ENCODE measurements around the gene UBQLNL. TPM values are rescaled to one million over a fixed set of nuclear protein-coding genes. Genes with fewer than 3 reads are reported as not detected.

UBQLNL gene
- total and polyA plus RNA-seq, 3 donors from 2014 or later = 8.8 to 42.8 (median 38.7) TPM

GRCh38 chr11:5509803-5510202 is 6.7 kb downstream of the UBQLNL start, which contains the start of gene UBQLN3:
UBQLN3 (minus strand) TSS chr11:5509957; CDS start chr11:5509558, 399 bp downstream.
- Histone ChIP-seq H3K4me1 (no peaks in the 10 kb centered on the region), H3K9me3 (no peaks in the 10 kb centered on the region), H3K27ac (no peak within 1 kb of the TSS), H3K4me3 (no peak within 1 kb of the TSS), H3K36me3 (ENCODE audit: low read depth, missing control alignments) (no peaks in the 10 kb centered on the region), H3K27me3 (no peaks in the 10 kb centered on the region)
- WGBS, 2 donors = 88 to 92% methylated on average over 4 of the region's 4 CpGs
- TF ChIP-seq CTCF (IDR thresholded peaks at IDR 0.05) (no peak), POLR2A (IDR thresholded peaks at IDR 0.05) (no peak)
- no peak for DNase-seq
- intact Hi-C loops (cut with DNase I; ENCODE audit: low total_unique reads) = no loop called here

- intact Hi-C loops (cut with DNase I; ENCODE audit: low total_unique reads) = no loop called here
- Histone ChIP-seq H3K27me3 (no peaks in the 10 kb centered on the region), H3K4me1 (no peaks in the 10 kb centered on the region), H3K27ac (no peak overlapping the region), H3K36me3 (ENCODE audit: low read depth, missing control alignments) (no peaks in the 10 kb centered on the region), H3K4me3 (no peak overlapping the region), H3K9me3 (no peaks in the 10 kb centered on the region)
- 91 to 97% methylated on average over 8 of the region's 8 CpGs for WGBS, 2 donors
- no peak for TF ChIP-seq CTCF (IDR thresholded peaks at IDR 0.05)
- TF ChIP-seq POLR2A (IDR thresholded peaks at IDR 0.05) = no peak
- no peak for DNase-seq
These were observed 7.9 kb downstream of the UBQLNL start for GRCh38 chr11:5508605-5509004.

- no peak for TF ChIP-seq CTCF (IDR thresholded peaks at IDR 0.05)
- no peak for TF ChIP-seq POLR2A (IDR thresholded peaks at IDR 0.05)
- Histone ChIP-seq H3K4me3 (no peak overlapping the region), H3K9me3 (no peaks in the 10 kb centered on the region), H3K4me1 (no peaks in the 10 kb centered on the region), H3K36me3 (ENCODE audit: low read depth, missing control alignments) (no peaks in the 10 kb centered on the region), H3K27me3 (no peaks in the 10 kb centered on the region), H3K27ac (no peak overlapping the region)
- 67 to 73% methylated on average over 6 of the region's 6 CpGs for WGBS, 2 donors
- intact Hi-C loops (cut with DNase I; ENCODE audit: low total_unique reads) = no loop called here
- no peak for DNase-seq
These were observed 8.6 kb downstream of the UBQLNL start for GRCh38 chr11:5507933-5508305.

GRCh38 chr11:5507177-5507932 is 9.1 kb downstream of the UBQLNL start:
- Histone ChIP-seq H3K4me1 (no peaks in the 10 kb centered on the region), H3K27me3 (no peaks in the 10 kb centered on the region), H3K4me3 (no peak overlapping the region), H3K27ac (no peak overlapping the region), H3K9me3 (no peaks in the 10 kb centered on the region), H3K36me3 (ENCODE audit: low read depth, missing control alignments) (no peaks in the 10 kb centered on the region)
- intact Hi-C loops (cut with DNase I; ENCODE audit: low total_unique reads) = no loop called here
- 79 to 82% methylated on average over 9 of the region's 9 CpGs for WGBS, 2 donors
- no peak for TF ChIP-seq POLR2A (IDR thresholded peaks at IDR 0.05)
- no peak for DNase-seq

GRCh38 chr11:5505363-5506048 is 11.0 kb downstream of the UBQLNL start:
- H3K9me3 ChIP-seq = no peaks in the 10 kb centered on the region
- no peaks in the 10 kb centered on the region for H3K36me3 ChIP-seq (ENCODE audit: low read depth, missing control alignments)
- no peak overlapping the region for H3K27ac ChIP-seq
- DNase-seq = no peak
- intact Hi-C loops (cut with DNase I; ENCODE audit: low total_unique reads) = no loop called here
- H3K27me3 ChIP-seq = no peaks in the 10 kb centered on the region
- TF ChIP-seq POLR2A (IDR thresholded peaks at IDR 0.05) (no peak), CTCF (IDR thresholded peaks at IDR 0.05) (no peak)
- no peaks in the 10 kb centered on the region for H3K4me1 ChIP-seq
- WGBS, 2 donors = 64 to 87% methylated on average over 9 of the region's 9 CpGs
- H3K4me3 ChIP-seq = no peak overlapping the region

All from testis (tissue), 3 donors.